SKM-1 treated with dmso at 0.1 percent for 144 hours (cell line): ENCODE measurements around the gene EEF1AKMT1.

Experiments
- DNase-seq: peaks from one replicate; lab custom pipeline; 2025; ENCODE audit not compliant: unreplicated experiment; lab: John Stamatoyannopoulos, UW

EEF1AKMT1 gene

GRCh38 chr13:20721058-20721453 is 52.7 kb downstream of the EEF1AKMT1 start:
- DNase-seq, result no peak

DNA sequence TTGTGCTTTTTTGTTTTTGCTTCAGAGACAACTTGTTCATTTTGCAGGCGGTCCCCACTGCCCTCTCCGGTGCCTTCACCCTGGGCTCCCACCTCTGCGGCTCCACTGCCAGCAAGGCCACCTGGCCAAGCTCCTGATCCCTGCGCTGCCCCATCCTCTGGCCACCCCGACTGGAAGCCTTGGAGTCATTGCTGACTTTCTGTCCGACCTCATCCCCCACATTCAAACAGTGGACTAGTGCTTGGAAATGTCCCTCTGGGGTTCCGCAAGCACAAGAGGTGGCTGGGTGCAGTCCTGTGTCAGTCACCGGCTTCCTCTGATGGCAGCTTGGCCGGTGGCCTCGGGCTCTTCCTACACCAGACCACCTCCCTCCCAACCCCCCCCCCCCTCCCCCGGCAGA is 53.3 kb downstream of the EEF1AKMT1 start:
- DNase-seq, result no peak

DNA sequence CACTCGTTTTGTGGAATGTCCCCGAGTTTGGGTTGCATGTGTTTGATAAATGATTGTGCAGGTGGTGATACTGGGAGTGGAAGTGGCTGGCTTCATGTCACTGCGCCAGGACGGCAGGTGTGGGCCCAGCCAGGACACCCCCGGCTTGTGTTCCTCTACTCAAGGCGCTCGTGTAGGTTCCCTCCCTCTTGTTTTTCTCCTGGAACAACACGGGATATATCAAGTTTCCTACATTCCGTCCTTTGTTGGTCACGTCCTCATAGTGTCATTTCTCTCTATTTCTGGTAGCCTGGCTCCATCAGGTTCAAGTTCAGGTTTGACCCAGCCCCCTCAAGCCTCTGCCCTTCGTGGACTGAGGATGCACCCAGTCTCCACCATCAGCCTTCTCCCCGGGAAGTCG is 54.0 kb downstream of the EEF1AKMT1 start:
- DNase-seq, result no peak

GRCh38 chr13:20718958-20719566 is 54.7 kb downstream of the EEF1AKMT1 start:
- DNase-seq, result no peak

GRCh38 chr13:20717581-20718542 is 55.9 kb downstream of the EEF1AKMT1 start:
- DNase-seq, result no peak

DNA sequence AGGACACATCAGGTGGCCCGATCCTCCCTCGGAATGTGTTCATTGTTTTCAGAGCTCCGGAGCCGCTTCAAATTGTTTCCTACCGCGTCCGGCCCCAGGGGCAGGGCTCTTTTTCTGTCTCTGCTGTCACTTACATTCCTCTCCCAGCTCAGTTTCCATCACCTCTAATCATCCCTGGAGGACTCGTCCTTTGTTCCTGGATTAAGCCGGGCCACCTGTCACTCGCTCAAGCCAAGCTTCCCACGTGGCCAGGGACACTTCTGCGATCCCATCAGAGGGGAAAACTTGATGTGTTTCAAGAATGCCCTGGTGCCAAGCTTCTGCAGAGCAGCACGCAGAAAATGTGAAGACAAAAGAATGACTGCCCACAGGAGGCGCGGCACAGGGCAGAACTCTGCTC is 56.8 kb downstream of the EEF1AKMT1 start:
- no peak for DNase-seq

DNA sequence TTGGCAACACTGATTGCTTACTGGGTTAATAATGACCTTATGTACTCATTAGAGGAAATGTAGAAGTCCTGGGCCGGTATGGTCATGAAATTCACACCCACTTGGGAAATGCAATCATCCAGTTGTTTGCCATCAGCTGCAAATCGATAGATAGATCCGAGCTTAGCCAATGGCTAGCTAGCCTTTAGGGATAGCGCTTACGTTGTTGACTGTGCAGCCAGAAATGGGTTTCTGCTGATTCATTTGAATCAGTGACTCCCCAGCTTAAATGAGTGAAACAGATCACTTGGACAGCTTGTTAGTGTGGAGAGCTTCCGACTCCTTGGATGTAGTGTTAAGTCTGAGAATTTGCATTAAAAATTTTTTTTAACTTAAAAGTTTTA is 58.4 kb downstream of the EEF1AKMT1 start:
- no peak for DNase-seq

DNA sequence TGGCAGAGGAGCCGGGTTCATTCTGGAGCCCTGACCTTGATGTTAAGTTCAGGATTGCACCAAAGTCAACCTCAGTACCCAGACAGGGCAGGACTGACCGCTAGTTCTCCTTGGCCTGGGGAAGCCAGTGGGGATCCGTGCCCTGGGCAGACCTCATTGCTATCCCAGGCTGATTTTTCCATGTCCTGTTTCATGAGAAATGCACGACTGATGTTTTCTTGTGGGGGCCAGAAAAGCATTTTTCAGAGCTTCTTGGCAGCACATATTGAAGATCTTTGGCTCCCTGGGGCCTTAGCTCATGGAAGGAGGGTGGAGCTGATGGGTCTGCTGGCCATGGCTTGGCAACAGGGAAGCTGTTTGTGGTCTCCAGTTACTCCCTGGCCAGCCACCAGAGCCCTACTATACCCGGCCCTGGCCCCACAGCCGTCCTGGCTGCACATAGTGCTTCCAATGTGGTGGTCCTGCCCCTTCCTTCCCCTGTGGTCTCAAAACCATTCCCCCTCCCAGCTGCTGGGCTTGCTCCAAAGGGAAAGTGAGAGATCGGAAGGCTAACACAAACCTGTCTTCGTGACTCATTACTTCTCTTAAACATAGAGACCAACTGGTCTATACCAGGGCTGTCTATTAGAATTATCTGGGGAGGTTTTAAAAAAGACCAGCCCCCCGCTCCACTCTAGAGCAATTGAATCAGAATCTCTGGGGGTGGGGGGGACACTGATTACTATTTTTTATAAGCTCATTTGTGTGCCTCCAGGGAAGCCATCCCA is 59.0 kb downstream of the EEF1AKMT1 start:
- DNase-seq, result no peak

DNA sequence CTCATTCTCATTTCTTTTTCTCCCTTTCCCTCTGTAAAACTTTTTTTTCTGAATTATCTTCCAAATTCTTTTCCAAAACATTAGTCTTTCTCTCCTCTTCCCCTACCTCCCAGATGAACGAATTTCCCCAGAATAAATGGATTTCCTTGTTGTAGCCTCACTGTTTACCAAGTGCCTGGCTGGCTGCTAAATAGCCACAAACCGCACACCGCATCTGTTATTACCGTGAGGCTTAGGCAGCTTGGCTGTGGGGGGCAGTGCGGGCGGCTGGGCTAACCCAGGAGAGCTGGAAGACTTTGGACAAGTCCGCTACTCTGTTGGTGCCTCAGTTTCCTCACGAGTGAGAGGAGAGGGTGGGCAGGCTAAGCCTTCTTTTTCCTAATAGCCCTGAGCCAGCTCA is 59.6 kb downstream of the EEF1AKMT1 start:
- DNase-seq, result no peak

- no peak for DNase-seq
Measured at GRCh38 chr13:20713751-20714150, 60.0 kb downstream of the EEF1AKMT1 start.

- DNase-seq, result no peak
Measured at GRCh38 chr13:20713014-20713376, 60.8 kb downstream of the EEF1AKMT1 start.

GRCh38 chr13:20711301-20712044 is 62.3 kb downstream of the EEF1AKMT1 start:
- DNase-seq, result no peak

DNA sequence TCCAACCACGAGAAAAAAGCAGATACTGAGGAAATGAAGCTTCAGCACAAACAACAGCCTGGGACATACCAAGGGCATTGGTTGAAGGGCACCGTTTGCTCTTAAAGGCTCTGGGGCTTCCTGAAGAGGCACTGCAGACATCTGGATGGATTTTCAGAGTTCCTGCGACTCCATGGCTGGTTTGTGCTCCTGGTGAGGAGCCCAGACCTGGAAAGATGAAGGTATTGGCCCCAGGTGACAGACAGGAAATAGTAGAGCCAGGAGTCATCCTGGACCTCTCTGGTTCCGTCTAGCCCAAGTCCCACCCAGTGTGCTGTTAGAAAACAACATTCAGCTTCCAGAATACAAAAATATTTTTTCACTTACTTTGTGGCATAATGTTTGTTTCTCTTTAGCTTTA is 64.0 kb downstream of the EEF1AKMT1 start:
- DNase-seq, result no peak

GRCh38 chr13:20709369-20709768 is 64.4 kb downstream of the EEF1AKMT1 start:
- DNase-seq, result no peak

- no peak for DNase-seq
Measured at GRCh38 chr13:20708216-20708615, 65.5 kb downstream of the EEF1AKMT1 start.

GRCh38 chr13:20706661-20707060 is 67.1 kb downstream of the EEF1AKMT1 start:
- DNase-seq, result no peak

DNA sequence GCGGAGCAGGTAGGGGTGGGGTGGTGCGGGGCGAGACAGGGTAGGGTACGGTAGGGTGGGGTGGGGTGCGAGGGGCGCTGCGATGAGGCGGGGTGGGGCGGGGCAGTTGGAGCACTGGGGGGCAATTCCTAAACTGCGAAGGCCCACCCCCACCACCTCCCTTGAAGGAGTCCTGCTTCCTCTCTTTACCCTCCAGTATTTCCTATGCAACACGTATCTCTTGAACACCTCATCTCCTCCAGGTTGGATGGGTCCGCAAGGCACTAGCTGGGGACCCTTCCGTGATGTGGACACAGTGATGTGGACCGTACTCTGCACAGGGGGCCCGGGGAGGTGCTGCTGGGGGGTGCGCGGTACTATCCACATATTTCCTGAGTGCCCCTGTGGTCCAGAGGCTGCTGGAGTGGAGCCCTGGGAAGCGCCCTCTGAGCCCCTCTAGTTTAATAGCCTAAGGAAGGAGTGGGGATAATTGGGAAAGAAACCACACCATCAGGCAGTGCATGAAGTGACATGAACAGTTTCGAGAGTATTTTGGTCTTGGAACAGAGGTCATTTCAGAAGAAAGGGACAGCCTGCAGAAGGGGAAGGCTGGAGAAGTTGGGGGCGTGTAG is 69.2 kb downstream of the EEF1AKMT1 start:
- no peak for DNase-seq

- DNase-seq, result peak; percentile 38
Measured at GRCh38 chr13:20703780-20704458, 69.8 kb downstream of the EEF1AKMT1 start.

DNA sequence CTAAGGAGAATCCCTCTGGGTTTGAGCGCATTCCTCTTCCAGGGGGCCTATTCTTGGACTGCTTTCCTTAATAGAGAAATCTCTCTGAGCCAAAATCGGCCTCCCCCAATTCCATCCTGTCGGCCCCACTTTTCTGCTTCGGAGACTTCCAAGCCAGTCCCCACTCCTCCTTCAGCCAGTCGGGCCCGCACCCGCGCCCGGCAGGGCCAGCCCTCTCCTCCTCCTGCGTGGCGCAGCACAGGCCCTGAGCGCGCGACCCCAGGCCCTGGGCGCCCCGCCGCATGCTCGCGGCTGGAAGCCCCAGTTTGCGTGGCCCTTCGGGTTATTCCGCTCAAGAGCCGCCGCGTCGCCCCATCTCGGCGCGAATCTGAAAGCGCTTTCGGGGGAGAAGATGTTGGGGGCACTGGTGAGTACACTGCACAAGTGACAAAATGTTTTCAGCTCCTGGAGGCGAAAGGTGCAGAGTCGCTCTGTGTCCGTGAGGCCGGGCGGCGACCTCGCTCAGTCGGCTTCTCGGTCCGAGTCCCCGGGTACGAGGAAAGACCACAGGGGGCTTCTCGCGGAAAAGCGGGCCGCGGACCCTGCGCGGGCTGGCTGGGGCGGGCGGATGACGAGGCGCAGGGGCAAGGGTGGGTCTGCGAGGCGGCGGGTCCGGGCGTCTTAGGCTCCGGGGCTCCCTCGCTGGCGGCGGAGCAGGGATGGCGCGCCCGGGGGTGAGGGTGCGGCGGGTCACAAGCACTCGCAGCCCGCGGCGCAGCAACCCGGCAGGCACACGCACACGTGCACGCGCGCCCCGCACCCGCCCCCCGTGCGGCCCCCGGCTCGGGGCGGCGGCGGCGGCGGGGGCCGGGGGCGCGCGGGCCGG is 70.6 kb downstream of the EEF1AKMT1 start, which contains the start of gene IL17D:
IL17D (plus strand) TSS at position 785 of the 865 bp plus-strand sequence. CDS start 303 bp downstream, outside the sequence.
- DNase-seq, result no peak
